Transverse colon (tissue), 4 donors: Measurements from ENCODE around the gene PYGB. TPM values are rescaled to one million over a fixed set of nuclear protein-coding genes. Genes with fewer than 3 reads are reported as not detected.

Experiments
- DNase-seq: peaks from one replicate; pipeline ENCODE4 v3.0.0-alpha.2; 2019
- H3K27ac ChIP-seq, 4 donors: fragments of 200-600 bp; sonication (generic); 2 replicates each; pipeline ENCODE4 v1.5.1; 2016 to 2018; ENCODE audit warnings: inconsistent platforms in 4 of 4
- H3K27me3 ChIP-seq: fragments of 200-600 bp; sonication (generic); 2 replicates; pipeline ENCODE4 v1.5.1; 2017; ENCODE audit warnings: inconsistent platforms
- H3K36me3 ChIP-seq, 4 donors: fragments of 200-600 bp; sonication (generic); 2 replicates each; pipeline ENCODE4 v1.5.1; 2017 to 2019; ENCODE audit warnings: inconsistent platforms in 4 of 4
- H3K4me1 ChIP-seq, 4 donors: fragments of 200-600 bp; sonication (generic); 2 replicates each; pipeline ENCODE4 v1.5.1; 2017 to 2020; ENCODE audit warnings: inconsistent platforms in 4 of 4
- H3K4me3 ChIP-seq, 4 donors: fragments of 200-600 bp; sonication (generic); 1 replicate in 1 of 4; 2 replicates in 3 of 4; pipeline versions ENCODE4 v1.5.1 to v1.6.1; 2017 to 2019; ENCODE audit warnings: inconsistent platforms in 4 of 4
- H3K9me3 ChIP-seq, 2 donors: fragments of 200-600 bp; sonication (generic); 2 replicates each; pipeline ENCODE4 v1.5.1; 2017 to 2019; ENCODE audit warnings: inconsistent platforms in 2 of 2
- CTCF ChIP-seq, 5 experiments: fragments of 200-600 bp in 3 of 5; fragments of 450-650 bp in 2 of 5; sonication (generic) in 3 of 5; IDR thresholded peaks; 1 replicate in 2 of 5; 2 replicates in 3 of 5; pipeline ENCODE4 v1.5.1; 2016 to 2017; ENCODE audit warnings: antibody characterized with exemption in 5 of 5, inconsistent platforms in 3 of 5, mild to moderate bottlenecking in 2 of 5, moderate library complexity in 1 of 5
- EP300 ChIP-seq: sonication (generic); formaldehyde crosslinking; IDR thresholded peaks from one replicate; pipeline ENCODE4 v1.6.1; 2017; ENCODE audit warnings: antibody characterized with exemption, low read depth
- POLR2A ChIP-seq: fragments of 450-650 bp; IDR thresholded peaks from one replicate; pipeline ENCODE4 v1.6.1; 2016; ENCODE audit warnings: antibody characterized with exemption, mild to moderate bottlenecking, moderate library complexity
- POLR2AphosphoS5 ChIP-seq, 3 donors: sonication (generic); formaldehyde crosslinking; IDR thresholded peaks; one replicate each; pipeline ENCODE4 v1.6.1; 2016; ENCODE audit warnings: antibody characterized with exemption in 3 of 3
- WGBS, 2 donors: methylation state at CpG; one replicate each; pipeline ENCODE4 v1.1.5; 2018; ENCODE audit warnings: low coverage in 1 of 2; 5-methylcytosine and 5-hydroxymethylcytosine counted together
- in situ Hi-C, 4 donors: fragments of 200-750 bp; cut with MboI; loops; one replicate each; pipeline versions ENCODE4 v1.15.0 to v1.15.1; 2017; ENCODE audit warnings: low sequenced_read_pairs in 3 of 4, low pct_ligation_motif_present in 1 of 4, low pct_unique_long_range_greater_than_20kb in 1 of 4
- intact Hi-C: fragments of 100-400 bp; cut with DNase I; formaldehyde crosslinking; loops from one replicate; pipeline ENCODE4 v1.15.1; 2023; ENCODE audit warnings: low total_unique reads
- total RNA-seq, 4 donors: library from RNA; depleted of rRNA; stranded (reverse); fragments of >200 nt; gene quantifications; one replicate each; pipeline ENCODE4 v1.1.0, GENCODE V29; 2016

PYGB gene
- total RNA-seq, 4 donors from 2014 or later: 195 to 554 (median 359) TPM

- Histone ChIP-seq H3K27me3 (no peaks in the 10 kb centered on the region), H3K27ac (peak overlapping the region; percentile 30 to 68 (median 65)), H3K4me3 (no peak overlapping the region), H3K36me3 (peaks cover 0 to 15% (median 8%) of the 10 kb centered on the region in 4 donors), H3K9me3 (no peaks in the 10 kb centered on the region), H3K4me1 (peaks cover 9 to 26% (median 22%) of the 10 kb centered on the region in 4 donors)
- peak; percentile 54 for DNase-seq
- in situ Hi-C loops (loop anchor here in 2 of 4 donors (10.0 to 25.0 kb wide), 2 partner anchors 89 to 108 kb away; partner anchors contain the start of gene ENTPD6 (in 1 of the 2)), intact Hi-C loops (loop anchor here (5.0 kb wide), 1 partner anchor 233 kb away; no protein-coding TSS in a partner anchor)
- TF ChIP-seq POLR2AphosphoS5 (IDR thresholded peaks at IDR 0.05): no peak
- no peak for TF ChIP-seq EP300
- TF ChIP-seq CTCF (IDR thresholded peaks at IDR 0.05): no peak
- no peak for TF ChIP-seq POLR2A
- WGBS, 2 donors: 20 to 45% methylated on average over 2 to 10 of the region's 10 CpGs
Observed at GRCh38 chr20:25295386-25296093, 47.7 kb downstream of the PYGB start.

- DNase-seq: peak; percentile 60
Observed at GRCh38 chr20:25296094-25297093, 48.5 kb downstream of the PYGB start.

GRCh38 chr20:25297141-25297905 is 49.4 kb downstream of the PYGB start:
- no peak overlapping the region for H3K4me3 ChIP-seq
- no peaks in the 10 kb centered on the region for H3K9me3 ChIP-seq
- peaks cover 9 to 26% (median 22%) of the 10 kb centered on the region in 4 donors for H3K4me1 ChIP-seq
- no peak for TF ChIP-seq POLR2A
- TF ChIP-seq CTCF (IDR thresholded peaks at IDR 0.05): no peak
- TF ChIP-seq EP300: no peak
- no peak for TF ChIP-seq POLR2AphosphoS5 (IDR thresholded peaks at IDR 0.05)
- H3K36me3 ChIP-seq: peaks cover 0 to 5% (median 0%) of the 10 kb centered on the region in 4 donors
- intact Hi-C loops: loop anchor here (5.0 kb wide), 1 partner anchor 235 kb away; no protein-coding TSS in a partner anchor
- H3K27me3 ChIP-seq: no peaks in the 10 kb centered on the region
- peak overlapping the region; percentile 44 to 68 (median 65) for H3K27ac ChIP-seq
- 82% methylated on average over 10 of the region's 10 CpGs; no CpG with 5 or more reads in 1 of the 2 donors for WGBS, 2 donors
- peak; percentile 41 for DNase-seq
- in situ Hi-C loops: loop anchor here in 2 of 4 donors (10.0 to 25.0 kb wide), 2 partner anchors 87 to 110 kb away; partner anchors contain the start of gene ENTPD6 (in 1 of the 2)

More at GRCh38 chr20:25296094-25297093, 48.5 kb downstream of the PYGB start:
- H3K36me3 ChIP-seq: peaks cover 0 to 7% (median 2%) of the 10 kb centered on the region in 4 donors
- TF ChIP-seq POLR2A: no peak
- no peak for TF ChIP-seq POLR2AphosphoS5 (IDR thresholded peaks at IDR 0.05)
- TF ChIP-seq CTCF (IDR thresholded peaks at IDR 0.05): peak; percentile 26 to 45 (median 37)
- peaks cover 9 to 26% (median 22%) of the 10 kb centered on the region in 4 donors for H3K4me1 ChIP-seq
- H3K27ac ChIP-seq: peak overlapping the region; percentile 30 to 68 (median 65)
- in situ Hi-C loops: loop anchor here in 2 of 4 donors (10.0 to 25.0 kb wide), 2 partner anchors 88 to 109 kb away; partner anchors contain the start of gene ENTPD6 (in 1 of the 2)
- H3K9me3 ChIP-seq: no peaks in the 10 kb centered on the region
- H3K4me3 ChIP-seq: no peak overlapping the region
- intact Hi-C loops: loop anchor here (5.0 kb wide), 1 partner anchor 234 kb away; no protein-coding TSS in a partner anchor
- no peaks in the 10 kb centered on the region for H3K27me3 ChIP-seq
- 60 to 81% methylated on average over 1 to 24 of the region's 24 CpGs for WGBS, 2 donors
